Fibroblast of the aortic adventitia (primary cell): ENCODE measurements around the gene ZNF655. TPM values are rescaled to one million over a fixed set of nuclear protein-coding genes. Genes with fewer than 3 reads are reported as not detected.
"Not testable (repeated sequence)": the region's sequence is repeated elsewhere in the genome, so short reads cannot be mapped to it uniquely, and the experiment has no call there.

Experiments used
- DNase-seq: peaks from one replicate; pipeline ENCODE4 v3.0.0-alpha.2; 2010; ENCODE audit warnings: low read depth
- H3K4me3 ChIP-seq: 2 replicates; pipeline ENCODE4 v1.5.1; 2011; ENCODE audit warnings: low read depth, mild to moderate bottlenecking, control low read depth, low read length, moderate library complexity
- total RNA-seq: library from RNA; depleted of rRNA; stranded (reverse); fragments of >200 nt; gene quantifications from 2 replicates; pipeline ENCODE4 v1.2.3, GENCODE V29; 2012; ENCODE audit warnings: low replicate concordance
- TF ChIP-seq, protein P1 (sequence below): IDR thresholded peaks from 2 replicates; pipeline ENCODE4 v1.5.1; 2011; ENCODE audit warnings: mild to moderate bottlenecking, low read length, control low read depth, inconsistent platforms; ENCODE audit not compliant: insufficient read depth

The ZNF655 gene
- total RNA-seq, 1 donor: 76.0 TPM

DNA sequence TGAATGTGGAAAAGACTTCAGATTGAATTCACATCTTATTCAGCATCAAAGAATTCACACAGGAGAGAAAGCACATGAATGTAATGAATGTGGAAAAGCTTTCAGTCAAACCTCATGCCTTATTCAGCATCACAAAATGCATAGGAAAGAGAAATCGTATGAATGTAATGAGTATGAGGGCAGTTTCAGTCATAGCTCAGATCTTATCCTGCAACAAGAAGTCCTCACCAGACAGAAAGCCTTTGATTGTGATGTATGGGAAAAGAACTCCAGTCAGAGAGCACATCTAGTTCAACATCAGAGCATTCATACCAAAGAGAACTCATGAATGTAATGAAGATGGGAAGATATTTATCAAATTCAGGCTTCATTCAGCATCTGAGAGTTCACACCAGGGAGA lies 14.8 kb downstream of the ZNF655 start:
- H3K4me3 ChIP-seq: no peak overlapping the region
- TF ChIP-seq, protein P1, sequence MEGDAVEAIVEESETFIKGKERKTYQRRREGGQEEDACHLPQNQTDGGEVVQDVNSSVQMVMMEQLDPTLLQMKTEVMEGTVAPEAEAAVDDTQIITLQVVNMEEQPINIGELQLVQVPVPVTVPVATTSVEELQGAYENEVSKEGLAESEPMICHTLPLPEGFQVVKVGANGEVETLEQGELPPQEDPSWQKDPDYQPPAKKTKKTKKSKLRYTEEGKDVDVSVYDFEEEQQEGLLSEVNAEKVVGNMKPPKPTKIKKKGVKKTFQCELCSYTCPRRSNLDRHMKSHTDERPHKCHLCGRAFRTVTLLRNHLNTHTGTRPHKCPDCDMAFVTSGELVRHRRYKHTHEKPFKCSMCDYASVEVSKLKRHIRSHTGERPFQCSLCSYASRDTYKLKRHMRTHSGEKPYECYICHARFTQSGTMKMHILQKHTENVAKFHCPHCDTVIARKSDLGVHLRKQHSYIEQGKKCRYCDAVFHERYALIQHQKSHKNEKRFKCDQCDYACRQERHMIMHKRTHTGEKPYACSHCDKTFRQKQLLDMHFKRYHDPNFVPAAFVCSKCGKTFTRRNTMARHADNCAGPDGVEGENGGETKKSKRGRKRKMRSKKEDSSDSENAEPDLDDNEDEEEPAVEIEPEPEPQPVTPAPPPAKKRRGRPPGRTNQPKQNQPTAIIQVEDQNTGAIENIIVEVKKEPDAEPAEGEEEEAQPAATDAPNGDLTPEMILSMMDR: no peak
- no peak for DNase-seq

GRCh38 chr7:99576251-99576650 lies 17.8 kb downstream of the ZNF655 start:
- TF ChIP-seq, protein P1: no peak
- DNase-seq: no peak
- no peak overlapping the region for H3K4me3 ChIP-seq

DNA sequence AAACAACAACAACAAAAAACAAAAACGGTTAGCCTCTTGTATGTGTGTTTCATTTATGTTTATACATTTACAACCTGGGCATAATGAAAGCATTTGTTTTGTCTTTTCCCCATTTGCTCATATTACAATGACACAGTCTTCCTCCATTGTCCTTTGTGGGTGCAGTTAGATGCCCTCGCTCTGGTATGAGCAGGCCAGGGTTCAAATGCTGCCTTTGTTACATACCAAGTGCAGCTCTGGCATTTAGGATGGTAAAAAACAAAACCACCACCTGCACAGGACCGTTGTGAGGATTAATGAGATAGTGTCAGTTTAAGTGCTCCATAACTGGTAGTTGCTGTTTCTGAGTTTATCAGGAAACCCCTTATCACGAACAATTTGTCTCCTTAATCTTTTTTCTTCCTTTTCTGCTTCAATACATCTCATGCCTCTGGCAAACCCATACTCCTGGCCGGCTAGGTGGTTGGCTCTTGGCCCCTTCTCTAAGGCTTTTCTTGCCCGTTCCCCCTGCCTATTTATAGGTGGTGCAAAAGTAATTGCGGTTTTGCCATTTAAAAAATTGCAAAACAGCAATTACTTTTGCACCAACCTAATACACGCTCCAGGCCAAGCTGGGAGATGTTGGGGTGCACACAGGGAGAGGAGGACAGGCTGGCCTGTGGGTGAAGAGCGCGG lies 21.0 kb downstream of the ZNF655 start:
- peak overlapping the region; percentile 66 for H3K4me3 ChIP-seq
- DNase-seq: no peak
- TF ChIP-seq, protein P1: no peak

- DNase-seq: peak; percentile 39
- H3K4me3 ChIP-seq: peak overlapping the region; percentile 66
- TF ChIP-seq, protein P1: peak; percentile 37
These were observed 21.7 kb downstream of the ZNF655 start for GRCh38 chr7:99579956-99580777.

DNA sequence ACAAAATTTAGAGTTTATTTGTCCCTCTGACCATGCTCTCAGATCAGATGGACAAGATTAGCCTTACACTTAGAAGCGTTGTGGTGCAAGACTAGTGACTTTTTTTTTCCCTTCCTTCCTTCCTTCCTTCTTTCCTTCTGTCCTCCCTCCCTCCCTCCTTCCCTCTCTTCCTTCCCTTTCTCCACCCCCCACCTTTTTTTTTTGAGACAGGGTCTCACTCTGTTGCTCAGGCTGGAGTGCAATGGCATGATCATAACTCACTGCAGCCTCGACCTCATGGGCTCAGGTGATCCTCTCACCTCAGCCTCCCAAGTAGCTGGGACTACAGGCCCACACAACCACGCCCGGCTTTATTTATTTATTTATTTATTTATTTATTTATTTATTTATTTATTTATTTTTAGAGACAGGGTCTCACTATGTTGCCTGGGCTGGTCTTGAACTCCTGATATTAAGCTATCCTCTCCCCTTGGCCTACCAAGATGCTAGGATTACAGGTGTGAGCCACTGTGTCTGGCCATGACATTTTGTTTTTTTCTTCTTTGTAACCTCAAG lies 22.4 kb downstream of the ZNF655 start:
- DNase-seq: not testable (repeated sequence)
- H3K4me3 ChIP-seq: peak overlapping the region; percentile 66

DNA sequence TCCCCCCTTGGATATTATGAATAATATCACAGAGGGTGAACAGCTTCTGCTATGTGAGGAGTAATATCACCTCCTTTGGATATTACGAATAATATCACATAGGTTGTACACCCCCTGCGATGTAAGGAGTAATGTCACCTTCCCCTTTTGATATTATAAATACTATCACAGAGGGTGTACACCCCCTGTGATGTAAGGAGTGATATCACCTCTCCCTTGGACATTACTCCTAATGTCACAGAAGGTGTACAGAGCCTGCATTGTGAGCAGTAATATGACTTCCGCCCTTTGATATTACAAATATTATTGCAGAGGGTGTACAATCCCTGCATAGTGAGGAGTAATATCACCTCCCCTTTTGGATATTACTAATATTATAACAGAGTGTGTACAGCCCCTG lies 30.4 kb downstream of the ZNF655 start:
- no peak for DNase-seq
- TF ChIP-seq, protein P1: no peak
- no peak overlapping the region for H3K4me3 ChIP-seq
